GM18870 (cell line): ENCODE results near the gene MYO10.
"Not testable (repeated sequence)": the region's sequence is repeated elsewhere in the genome, so short reads cannot be mapped to it uniquely, and the experiment has no call there.

ENCODE experiments used
- ATAC-seq: cut with Tn5 transposase; IDR thresholded peaks from one replicate; pipeline ENCODE4 v1.9.1; 2021; ENCODE audit warnings: moderate library complexity; ENCODE audit not compliant: unreplicated experiment

MYO10 gene

DNA sequence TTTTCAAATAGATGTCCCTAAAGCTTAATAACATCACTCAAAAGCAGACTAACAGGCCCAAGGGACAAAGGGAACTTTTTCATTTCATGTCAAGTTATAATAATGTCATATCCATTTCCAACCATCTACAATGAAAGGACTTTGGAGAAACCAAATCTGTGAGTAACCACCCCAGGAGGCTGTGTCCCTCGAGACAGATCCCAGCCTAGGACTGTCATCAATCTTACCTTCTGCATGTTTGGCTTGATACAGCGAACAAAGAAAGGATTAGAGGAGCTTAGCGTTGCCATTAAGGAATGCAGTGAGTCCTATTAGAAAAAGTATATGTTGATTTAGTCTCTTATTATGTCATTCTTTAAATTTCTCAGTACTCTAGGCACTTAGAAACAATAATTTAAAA, 181.5 kb downstream of the MYO10 start:
- ATAC-seq = no peak

DNA sequence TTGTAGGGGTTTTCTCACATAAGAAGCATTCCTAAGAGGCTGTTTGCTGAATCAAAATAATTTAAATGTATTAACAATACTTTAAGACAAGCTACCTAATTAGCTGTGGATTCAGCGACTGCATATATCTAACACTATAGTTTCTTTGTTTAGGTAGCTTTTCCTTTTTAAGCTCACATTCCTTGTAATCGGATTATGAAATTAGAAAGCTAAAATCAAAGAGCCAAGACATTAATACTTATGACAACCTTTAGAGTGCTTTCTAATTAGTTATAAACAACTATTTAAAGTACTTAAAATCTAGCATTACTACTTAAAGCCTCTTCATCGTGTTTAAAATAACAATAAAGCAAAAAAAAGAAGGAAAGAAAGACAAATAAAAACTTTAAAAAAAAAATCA, 182.0 kb downstream of the MYO10 start:
- no peak for ATAC-seq

DNA sequence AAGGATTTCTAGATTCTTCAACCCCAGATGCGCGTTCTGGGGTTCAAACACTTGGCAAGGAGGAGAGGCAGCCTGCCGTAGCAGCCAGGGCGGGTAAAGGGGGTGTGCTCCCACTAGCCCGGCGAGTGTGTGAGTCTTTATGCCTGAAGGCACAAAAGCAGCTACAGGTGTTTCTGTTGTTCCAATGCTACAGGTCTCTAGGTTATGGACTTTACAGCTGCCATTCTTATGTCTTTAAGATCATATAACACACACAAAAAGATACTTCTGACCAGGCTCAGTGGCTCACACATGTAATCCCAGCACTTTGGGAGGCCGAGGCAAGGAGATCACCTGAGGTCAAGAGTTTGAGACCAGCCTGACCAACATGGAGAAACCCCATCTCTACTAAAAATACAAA, 185.6 kb downstream of the MYO10 start:
- ATAC-seq = no peak

DNA sequence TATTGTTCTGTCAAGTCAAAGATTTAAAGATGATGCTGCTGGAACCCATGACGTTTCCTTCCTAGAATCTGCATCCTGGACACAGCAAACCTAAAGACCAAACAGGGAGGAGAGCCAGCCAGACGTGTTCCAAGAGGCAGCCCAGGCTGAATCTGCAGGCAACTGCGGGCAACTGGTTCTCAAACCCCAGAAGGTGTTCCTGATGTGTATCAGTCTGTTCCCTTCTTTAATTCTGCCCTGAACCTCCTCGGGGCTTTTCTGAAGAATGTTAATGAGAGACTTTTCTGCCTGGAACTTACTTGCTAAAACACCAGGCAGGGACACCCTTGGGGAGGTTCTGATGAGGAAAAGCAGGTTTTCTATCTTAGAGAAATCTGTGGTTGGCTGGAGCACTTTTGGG, 186.5 kb downstream of the MYO10 start:
- no peak for ATAC-seq

DNA sequence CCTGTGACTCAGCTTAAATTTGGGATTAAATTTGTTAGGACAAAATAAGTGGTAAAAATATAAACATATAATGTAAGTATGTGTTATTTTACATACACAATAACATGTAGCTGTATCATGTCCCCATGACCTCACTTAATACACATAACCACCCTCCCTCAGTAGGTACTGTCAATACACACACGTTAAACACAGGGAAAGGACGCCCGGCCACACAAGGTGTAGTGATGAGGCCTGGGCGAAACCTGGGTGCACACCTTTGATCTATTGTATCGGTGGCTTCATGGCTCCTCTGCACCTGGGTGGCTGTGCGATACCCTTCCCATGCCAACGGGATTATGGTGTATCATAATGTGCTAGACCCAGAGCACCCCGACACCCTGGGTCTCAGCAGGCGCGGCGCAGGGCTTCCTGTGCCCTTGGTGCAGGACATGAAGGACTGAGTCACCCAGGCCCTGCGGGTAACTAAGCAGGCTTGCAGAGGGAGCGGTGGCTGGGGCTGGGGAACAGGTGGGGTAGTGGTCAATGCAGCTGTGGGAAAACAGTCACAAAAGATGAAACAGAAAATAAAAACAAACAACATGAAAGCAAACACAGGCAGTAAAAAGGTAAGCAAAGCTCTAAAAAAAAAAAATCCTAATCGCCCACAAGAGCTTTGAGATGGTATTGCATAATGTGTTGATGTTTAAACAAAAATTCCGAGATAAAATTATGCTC, 191.8 kb downstream of the MYO10 start:
- no peak for ATAC-seq

DNA sequence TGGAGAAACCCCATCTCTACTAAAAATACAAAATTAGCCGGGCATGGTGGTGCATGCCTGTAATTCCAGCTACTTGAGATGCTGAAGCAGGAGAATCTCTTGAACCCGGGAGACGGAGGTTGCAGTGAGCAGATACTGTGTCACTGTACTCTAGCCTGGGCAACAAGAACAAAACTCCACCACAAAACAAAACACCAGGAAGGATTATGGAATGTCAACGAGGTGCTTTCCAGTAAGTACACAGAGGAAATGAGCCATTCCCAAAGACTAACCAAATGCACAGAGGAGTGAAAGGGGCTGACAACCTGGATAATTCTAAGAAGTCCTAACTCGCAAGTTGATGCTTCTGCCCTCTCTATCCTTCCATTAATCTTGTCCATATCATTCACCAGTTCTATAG, 193.2 kb downstream of the MYO10 start:
- no peak for ATAC-seq

DNA sequence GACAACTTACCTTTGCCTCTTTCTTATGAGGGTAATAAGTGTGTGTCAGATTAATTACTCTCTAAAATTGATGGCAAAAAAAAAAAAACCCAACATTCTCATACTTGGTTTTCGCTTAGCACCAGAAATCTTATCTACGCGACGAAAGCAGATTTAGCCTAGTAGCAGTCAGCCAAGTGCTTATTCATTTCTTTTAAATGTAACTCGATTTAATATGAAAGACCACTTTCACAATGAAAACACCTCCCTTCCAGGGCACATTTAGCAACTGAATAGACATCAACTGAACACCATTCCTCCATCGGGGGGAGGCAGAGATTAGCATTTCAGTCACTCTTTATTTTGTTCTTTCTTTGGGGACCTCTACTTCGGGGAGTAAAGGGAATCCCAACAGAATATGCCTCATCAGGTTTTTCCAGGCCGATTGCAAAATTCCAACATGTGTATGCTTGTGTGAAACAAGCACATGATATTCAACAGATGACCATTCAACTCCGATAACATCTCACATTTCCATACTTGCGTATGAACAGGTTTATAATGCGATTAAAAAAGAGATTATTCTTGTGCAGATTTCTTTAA, 195.2 kb downstream of the MYO10 start:
- ATAC-seq = no peak

DNA sequence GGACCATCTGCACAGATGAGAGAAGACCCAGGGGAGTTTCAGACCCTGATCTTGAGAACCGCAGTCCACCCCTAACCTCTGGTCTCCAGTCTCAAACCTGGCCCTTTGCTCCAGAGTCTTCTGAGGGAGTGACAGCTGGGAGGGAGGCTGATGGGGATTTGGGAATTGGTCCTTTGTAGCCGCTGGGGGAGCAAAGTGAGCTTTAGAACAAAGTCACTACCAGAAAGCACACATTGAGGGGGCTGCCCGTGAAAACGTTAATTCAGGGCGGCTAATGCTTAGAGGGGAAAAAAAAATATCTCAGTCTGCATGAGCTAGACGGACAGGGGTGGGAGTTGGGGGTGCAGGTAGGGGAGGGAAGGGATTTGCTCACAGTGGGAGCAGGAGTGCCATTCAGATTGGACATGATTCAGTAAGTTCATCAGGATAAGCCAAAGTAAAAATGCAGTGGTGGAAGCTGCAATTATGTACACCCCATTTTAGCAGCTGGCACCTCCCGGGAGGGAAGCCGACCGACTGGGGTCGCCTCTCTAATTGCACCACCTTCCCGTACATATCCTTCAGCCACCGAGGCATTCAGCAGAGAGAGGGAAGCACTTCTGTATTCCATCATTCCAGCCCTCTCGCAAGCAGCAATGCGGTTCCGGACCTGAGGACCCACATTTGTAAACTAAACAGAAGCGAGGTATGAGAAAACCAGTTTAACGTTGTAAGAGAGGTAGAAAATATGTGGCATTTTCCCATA, 195.8 kb downstream of the MYO10 start:
- ATAC-seq = no peak

DNA sequence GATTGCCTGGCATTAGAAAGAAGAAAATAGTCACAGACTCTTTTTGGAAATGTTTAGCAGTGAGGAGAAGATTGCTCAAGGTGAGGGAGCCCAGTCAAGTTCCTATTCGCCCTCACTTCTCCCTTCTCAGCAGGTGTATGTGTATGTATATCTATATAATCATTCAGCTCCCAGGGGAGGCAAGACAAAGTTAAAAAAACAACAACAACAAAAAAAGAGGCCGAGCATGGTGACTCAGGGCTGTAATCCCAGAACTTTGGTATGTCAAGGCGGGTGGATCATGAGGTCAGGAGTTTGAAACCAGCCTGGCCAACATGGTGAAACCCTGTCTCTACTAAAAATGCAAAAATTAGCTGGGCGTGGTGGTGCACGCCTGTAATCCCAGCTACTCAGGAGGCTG, 197.7 kb downstream of the MYO10 start:
- ATAC-seq = not testable (repeated sequence)

DNA sequence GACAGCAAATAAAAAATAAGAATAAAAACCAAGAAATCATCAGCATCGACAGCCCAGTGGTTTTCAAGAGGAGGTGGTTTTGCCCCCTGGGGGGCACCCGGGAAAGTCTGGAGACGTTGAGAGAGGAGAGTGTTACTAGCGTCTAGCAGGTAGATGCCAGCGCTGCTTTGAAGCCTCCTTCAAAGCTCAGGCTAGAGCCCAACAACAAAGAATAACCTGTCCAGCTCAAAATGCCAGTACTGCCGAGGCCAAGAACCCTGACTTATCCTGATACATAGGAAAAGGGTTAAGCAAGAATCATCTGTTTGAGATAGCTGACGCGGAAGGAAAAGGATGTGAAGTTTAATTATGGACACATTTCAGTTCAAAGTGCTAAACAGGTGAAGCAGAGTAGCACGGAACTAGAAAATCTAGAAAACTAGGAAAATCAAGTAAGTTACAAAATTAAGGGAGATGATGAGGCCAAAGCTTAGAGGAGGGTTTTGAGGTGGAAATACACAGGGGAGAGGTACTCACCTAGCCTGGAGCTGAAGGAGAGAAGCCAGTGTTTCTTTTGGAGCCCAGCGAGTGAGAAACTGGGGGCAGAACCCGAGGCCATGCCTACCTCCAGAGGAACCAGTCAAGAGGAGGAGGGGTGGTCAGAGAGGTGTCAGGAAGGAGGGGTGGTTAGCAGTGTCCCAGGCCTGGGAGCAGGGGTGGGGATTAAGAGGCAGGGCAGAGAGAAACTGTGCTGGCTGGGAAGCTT, 198.3 kb downstream of the MYO10 start:
- no peak for ATAC-seq

DNA sequence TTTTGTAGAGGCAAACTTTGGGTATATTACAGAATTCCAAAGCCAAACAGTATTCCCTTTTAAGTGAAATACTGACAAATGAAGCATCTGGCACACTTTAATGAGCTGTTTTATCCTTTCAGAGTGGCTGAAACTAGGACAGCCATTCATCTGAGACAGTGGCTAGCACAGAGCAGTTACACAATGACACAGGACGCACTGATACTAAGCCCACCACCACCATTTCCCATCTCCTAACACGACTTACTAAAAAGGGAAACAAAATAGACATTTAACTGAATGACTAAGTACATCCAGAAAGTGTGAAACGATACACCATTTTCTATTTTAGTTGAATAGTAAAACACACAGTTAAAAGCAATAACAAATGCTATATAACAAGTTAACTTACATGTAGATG, 198.9 kb downstream of the MYO10 start:
- no peak for ATAC-seq

DNA sequence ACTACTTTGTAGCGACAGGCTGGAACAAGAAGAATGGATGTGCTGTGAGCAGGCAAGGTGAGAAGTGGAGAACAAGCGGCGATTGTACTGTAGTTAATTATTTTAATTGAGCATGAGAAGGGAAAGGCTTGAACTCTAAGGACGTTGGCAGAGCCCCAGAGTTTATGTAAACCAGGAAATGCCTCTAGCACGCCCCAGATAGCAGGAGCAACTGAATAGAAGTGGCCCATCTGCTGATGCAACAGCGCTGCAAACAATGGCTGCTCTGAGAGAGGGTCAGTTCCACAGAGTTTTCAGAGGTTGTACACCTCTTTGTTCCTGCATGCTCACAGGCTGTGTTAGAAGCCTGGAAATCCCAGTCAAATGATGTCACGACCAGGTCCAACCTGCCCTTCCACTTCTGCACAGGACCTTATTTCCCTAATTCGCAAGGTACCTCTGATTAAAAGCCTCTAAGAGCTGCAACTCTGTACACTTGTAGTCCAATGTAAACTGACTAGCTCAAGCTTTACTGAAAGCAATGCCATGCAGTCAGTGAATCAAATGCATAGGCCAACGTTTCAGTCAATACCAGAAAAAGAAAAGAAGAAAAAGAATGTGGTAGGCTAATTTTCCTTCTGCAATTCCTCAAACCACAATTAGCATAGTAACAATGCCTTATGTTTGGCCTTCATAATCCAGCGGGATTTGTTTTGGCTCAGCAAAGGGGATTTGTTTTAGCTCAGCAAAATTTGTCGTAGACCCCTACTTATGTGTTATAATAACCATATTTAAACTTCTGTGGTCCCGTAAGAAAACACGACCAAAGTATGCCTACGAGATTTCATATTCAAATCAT, 199.7 kb downstream of the MYO10 start:
- no peak for ATAC-seq

DNA sequence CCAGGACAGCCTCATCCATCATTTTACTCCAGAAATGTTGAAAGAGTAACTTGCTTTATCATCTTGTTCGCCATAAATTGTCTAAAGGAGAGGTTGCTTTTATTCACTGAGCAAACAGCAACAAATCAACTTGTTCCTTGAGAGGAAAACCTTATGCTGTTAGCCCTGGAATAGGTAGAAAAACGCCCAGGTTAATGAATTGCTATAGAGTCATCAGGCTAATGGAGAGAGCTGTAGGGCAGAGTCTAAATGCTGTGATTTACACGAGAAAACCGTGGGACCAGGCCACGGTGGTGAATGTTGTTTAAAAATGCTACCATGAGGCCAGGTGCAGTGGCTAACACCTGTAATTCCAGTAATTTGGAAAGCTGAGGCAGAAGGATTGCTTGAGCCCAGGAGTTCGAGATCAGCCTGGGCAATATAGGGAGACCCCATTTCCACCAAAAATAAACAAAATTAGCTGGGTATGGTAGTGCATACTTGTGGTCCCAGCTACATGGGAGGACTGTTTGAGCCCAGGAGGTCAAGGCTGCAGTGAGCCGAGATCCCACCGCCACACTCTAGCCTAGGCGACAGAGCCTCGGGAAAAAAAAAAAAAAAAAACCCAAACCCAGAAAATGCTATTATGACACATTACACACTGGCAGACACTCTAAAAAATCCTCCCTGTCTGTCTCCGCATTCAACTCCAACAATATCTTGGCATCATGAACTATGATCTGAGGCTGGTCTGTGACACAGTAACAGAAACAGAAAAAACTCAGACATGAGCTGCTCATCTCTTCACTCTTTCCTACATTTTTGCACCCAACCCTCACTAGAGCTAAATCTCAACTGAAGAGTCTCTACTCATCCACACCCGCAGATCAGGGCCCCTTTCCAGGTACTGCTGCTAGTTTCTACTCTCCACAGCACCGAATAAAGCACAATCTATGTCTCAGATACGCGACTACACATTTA, 200.7 kb downstream of the MYO10 start:
- no peak for ATAC-seq

DNA sequence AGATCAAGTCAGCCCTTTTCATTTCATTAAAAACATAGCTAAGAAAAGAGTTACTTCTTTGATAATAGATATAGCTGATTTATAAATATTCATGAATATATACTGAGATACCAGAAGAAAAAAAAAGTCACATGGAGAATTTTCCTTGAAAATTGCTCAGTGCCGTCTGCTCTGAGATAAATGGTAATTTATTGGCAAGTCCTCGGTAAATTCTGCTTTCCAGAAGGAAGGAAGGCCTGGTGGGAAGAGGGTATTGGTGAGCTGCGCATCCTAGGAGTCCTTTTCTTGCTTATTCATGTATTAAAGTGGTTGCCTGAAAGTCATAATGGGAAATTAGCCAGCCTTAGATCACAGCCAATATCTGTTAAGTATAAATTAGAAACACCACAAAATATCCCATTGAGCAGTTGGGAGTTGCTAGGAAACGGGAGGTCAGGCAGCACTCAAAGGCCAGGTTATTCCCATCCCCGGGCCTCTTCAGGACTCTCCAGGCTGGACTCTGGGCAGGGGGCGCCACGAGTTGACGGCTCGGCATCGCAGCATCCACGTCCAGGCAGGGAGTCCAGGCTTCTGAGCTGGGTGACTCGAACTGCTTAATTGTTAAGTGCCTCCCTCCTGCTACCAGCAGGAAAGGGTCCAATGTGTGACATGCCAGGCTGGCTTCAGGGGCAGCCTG, 202.6 kb downstream of the MYO10 start:
- ATAC-seq = no peak

DNA sequence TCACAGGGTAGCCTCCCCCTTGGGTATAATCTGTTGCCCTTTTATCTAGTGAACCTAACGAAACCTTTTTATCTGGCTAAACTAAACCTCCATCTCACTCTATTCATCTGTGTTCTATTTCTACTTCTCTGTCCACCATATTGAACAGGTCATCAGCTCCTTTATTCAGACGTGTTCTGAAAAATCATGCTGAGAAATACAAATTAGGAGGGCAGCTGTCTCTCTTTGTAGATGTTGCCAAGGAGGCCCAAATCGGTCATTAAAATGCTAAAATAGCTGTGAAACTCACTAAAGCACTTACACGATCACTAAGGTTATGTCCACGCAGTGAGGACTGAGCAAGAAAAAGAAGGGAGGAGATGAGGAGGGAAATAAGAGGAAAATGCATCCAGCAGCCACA, 203.7 kb downstream of the MYO10 start:
- no peak for ATAC-seq

DNA sequence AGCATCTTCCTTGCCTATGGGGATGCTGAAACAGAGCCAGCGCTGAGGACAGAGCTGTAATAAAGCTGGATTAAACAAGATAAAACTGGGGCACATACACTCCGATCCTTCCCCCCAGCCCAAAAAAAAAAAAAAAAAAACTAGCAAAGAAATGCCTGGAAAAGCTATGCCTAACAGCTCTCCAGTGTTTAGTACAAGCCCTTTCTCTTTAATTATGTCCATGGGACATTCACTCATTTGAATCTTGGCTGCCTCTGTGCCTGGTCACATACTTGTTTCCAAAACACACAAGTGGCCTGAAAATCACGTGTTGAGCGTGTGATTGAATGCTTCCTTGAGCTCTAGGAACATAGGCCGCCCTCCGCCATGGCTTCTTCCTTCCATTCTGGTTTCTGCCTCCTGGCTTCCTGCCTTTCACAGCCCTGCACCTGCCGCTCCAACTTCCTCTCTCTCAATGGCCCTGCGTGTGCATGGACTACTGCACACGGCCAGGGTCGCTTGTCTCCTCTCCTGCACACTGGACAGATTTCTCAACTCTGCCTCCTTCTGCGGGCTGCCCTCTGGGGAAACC, 208.2 kb downstream of the MYO10 start:
- ATAC-seq = no peak

DNA sequence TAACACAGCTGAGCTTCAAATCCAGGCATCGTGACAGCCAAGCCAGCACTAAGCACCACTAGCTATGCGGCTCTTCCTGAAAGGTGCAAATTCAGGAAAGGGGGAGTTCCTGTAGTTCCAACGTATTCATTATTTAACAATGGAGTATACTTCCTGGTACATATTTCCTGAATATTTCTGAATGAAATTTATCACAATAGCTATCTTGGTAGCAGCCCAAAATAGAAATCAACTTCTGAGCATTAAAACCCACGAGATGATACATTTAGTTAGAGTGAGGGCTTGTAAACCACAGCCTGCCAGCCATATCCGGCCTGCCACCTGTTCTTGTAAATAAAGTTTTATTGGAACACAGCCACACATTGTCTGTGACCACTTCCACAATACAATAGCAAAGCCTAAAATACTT, 209.5 kb downstream of the MYO10 start:
- no peak for ATAC-seq

DNA sequence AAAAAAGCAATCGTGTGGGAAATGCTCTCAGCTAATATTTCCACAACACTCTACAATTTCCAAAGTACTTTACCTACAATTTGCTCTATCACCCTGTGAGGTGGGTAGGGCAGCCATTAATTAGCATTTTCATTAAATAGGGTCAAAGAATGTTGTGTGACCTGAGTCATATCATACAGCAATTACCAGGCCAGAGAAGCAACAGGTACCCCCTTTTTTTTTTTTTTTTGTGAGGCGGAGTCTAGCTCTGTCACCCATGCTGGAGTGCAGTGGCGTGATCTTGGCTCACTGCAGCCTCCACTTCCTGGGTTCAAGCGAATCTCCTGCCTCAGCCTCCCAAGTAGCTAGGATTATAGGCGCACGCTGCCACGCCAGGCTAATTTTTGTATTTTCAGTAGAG, 210.5 kb downstream of the MYO10 start:
- no peak for ATAC-seq

DNA sequence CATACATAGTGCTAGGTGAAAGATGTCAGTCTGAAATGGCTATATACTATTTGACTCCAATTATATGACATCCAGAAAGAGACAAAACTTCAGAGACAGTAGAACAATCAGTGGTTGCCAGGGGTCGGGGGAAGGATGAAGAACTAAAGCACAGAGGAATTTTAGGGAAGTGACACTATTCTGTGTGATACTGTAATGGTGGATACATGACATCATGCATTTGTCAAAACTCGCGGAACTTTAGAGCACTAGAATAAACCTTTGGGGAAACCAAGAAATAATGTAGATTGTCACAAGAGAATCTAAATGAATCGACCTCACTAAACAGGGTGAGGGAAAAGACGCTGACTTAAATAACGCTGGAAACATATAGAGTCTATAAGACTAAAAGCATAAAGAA, 212.3 kb downstream of the MYO10 start:
- no peak for ATAC-seq
